Ovary (tissue), 9 donors: Measurements from ENCODE around the gene OR6N2. TPM values are rescaled to one million over a fixed set of nuclear protein-coding genes. Genes with fewer than 3 reads are reported as not detected.

ENCODE experiments used
- DNase-seq, 5 donors: peaks; one replicate each; pipeline ENCODE4 v3.0.0-alpha.2; 2019 to 2020
- H3K27ac ChIP-seq, 2 donors: fragments of 200-600 bp; one replicate each; pipeline versions ENCODE4 v1.5.1 to v1.8.0; 2019 to 2022
- H3K27me3 ChIP-seq: fragments of 200-600 bp; one replicate; pipeline ENCODE4 v1.8.0; 2022
- H3K36me3 ChIP-seq: fragments of 200-600 bp; sonication (generic); one replicate; pipeline ENCODE4 v1.5.1; 2019
- H3K4me1 ChIP-seq: one replicate; pipeline ENCODE4 v1.8.1; 2013; ENCODE audit warnings: mild to moderate bottlenecking, moderate library complexity; ENCODE audit not compliant: insufficient read depth
- H3K4me3 ChIP-seq: fragments of 200-600 bp; sonication (generic); one replicate; pipeline ENCODE4 v1.5.1; 2017
- H3K9me3 ChIP-seq, 2 donors: fragments of 200-600 bp in 1 of 2; sonication (generic) in 1 of 2; one replicate each; pipeline versions ENCODE4 v1.5.1 to v1.8.1; 2013 to 2019; ENCODE audit warnings: mild to moderate bottlenecking in 1 of 2, moderate library complexity in 1 of 2
- EP300 ChIP-seq: sonication (generic); formaldehyde crosslinking; IDR thresholded peaks from one replicate; pipeline ENCODE4 v1.6.1; 2017; ENCODE audit warnings: antibody characterized with exemption
- POLR2A ChIP-seq: fragments of 450-650 bp; IDR thresholded peaks from one replicate; pipeline ENCODE4 v1.6.1; 2017; ENCODE audit warnings: antibody characterized with exemption, mild to moderate bottlenecking, moderate library complexity
- WGBS, 3 donors: extraction: QIAGEN DNeasy Blood & Tissue Kit in 1 of 3; methylation state at CpG; one replicate each; pipeline versions ENCODE4 v1.1.5 to v1.1.7; 2013 to 2017; 5-methylcytosine and 5-hydroxymethylcytosine counted together
- intact Hi-C, 4 donors: fragments of 100-400 bp; cut with DNase I; formaldehyde crosslinking; loops; one replicate each; pipeline versions ENCODE4 v1.11.0 to v1.15.1; 2022 to 2023
- polyA plus RNA-seq, 2 donors: library from polyadenylated mRNA; stranded (reverse); fragments of 200-250 nt in 1 of 2; fragments of 350-450 nt in 1 of 2; fragmentation: Illumina TruSeq in 1 of 2; extraction: RNeasy Lipid Tissue Mini Kit (QIAGEN cat#74804) in 1 of 2; gene quantifications; one replicate each; pipeline ENCODE4 v1.2.3, GENCODE V29; 2013 to 2014
- small RNA-seq: library from RNA; depleted of rRNA; stranded (forward); fragments of <200 nt; gene quantifications from one replicate; pipeline ENCODE3, GENCODE V24; 2016
- total RNA-seq, 7 donors: library from RNA; depleted of rRNA in 2 of 7; stranded (reverse); fragments of >200 nt in 2 of 7; fragmentation: NEBNext Ultra II Directional in 3 of 7; extraction: Animal tissue kit (Norgen Biotek cat#: 25700) in 3 of 7; gene quantifications; one replicate each; pipeline versions ENCODE4 v1.1.0 to v1.2.4, GENCODE V29; 2016 to 2023
- TF ChIP-seq, protein P1 (sequence below), 3 donors: fragments of 450-650 bp in 2 of 3; fragments of 200-600 bp in 1 of 3; IDR thresholded peaks; one replicate each; pipeline versions ENCODE4 v1.5.1 to v1.8.0; 2016 to 2022; ENCODE audit warnings: antibody characterized with exemption in 3 of 3, mild to moderate bottlenecking in 1 of 3
- donor health status: DM: no; HTN: no; CAD: no; lungs with moderate emphysema.
- donor health status: DM: no; HTN: no; CAD: no.
- donor health status: Bipolar disorder and iron deficiency.
- donor health status: DM: yes; HTN: yes; CAD: no.
- donor health status: DM: no; HTN: no; CAD: no.
- donor health status: DM: yes; HTN: yes; CAD: no.

OR6N2 gene
- total and polyA plus RNA-seq, 9 donors: not detected

DNA sequence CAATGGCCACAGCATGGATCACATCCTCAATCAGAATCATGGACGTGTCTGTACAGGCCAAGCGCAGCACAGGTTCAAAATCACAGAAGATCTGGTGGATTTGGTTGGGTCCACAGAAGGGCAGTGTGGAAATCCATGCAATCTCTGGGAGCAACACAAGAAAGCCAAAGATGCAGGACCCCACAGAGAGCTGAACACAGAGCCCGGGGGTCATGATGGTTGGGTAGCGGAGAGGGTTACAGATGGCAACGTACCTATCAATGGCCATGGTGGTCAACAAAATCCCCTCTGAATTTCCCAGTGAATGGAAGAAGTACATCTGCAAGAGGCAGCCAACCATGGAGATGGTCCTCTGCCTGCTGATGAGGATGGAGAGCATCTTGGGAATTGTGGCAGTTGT is 56.6 kb downstream of the OR6N2 start:
- H3K27ac ChIP-seq: no peak overlapping the region
- no peaks in the 10 kb centered on the region for H3K36me3 ChIP-seq
- H3K27me3 ChIP-seq: no peaks in the 10 kb centered on the region
- TF ChIP-seq EP300 (no peak), POLR2A (no peak)
- TF ChIP-seq, protein P1, sequence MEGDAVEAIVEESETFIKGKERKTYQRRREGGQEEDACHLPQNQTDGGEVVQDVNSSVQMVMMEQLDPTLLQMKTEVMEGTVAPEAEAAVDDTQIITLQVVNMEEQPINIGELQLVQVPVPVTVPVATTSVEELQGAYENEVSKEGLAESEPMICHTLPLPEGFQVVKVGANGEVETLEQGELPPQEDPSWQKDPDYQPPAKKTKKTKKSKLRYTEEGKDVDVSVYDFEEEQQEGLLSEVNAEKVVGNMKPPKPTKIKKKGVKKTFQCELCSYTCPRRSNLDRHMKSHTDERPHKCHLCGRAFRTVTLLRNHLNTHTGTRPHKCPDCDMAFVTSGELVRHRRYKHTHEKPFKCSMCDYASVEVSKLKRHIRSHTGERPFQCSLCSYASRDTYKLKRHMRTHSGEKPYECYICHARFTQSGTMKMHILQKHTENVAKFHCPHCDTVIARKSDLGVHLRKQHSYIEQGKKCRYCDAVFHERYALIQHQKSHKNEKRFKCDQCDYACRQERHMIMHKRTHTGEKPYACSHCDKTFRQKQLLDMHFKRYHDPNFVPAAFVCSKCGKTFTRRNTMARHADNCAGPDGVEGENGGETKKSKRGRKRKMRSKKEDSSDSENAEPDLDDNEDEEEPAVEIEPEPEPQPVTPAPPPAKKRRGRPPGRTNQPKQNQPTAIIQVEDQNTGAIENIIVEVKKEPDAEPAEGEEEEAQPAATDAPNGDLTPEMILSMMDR (IDR thresholded peaks at IDR 0.05): no peak
- WGBS, 3 donors: 95 to 98% (median 95%) methylated on average over 5 of the region's 5 CpGs
- intact Hi-C loops: no loop called here
- H3K9me3 ChIP-seq: no peaks in the 10 kb centered on the region
- no peaks in the 10 kb centered on the region for H3K4me1 ChIP-seq
- no peak for DNase-seq
- no peak overlapping the region for H3K4me3 ChIP-seq

Small RNA genes within 50 kb of the gene (small RNA-seq; reads per million reads assigned to genes)
- gene OR2AQ1P: not detected

Other genes with a start within 250 kb of the OR6N2 start
- gene OR6Y1, start 226.8 kb downstream of the OR6N2 start, total RNA-seq: not detected
- gene OR6Y1, start 226.8 kb downstream of the OR6N2 start, polyA plus RNA-seq: not detected
- gene OR6P1, start 210.6 kb downstream of the OR6N2 start, total RNA-seq: not detected
- gene OR6P1, start 210.6 kb downstream of the OR6N2 start, polyA plus RNA-seq: not detected
- gene OR10X1, start 201.3 kb downstream of the OR6N2 start, total RNA-seq: not detected
- gene OR10X1, start 201.3 kb downstream of the OR6N2 start, polyA plus RNA-seq: not detected
- gene OR10Z1, start 175.9 kb downstream of the OR6N2 start, total RNA-seq: not detected
- not detected for gene OR10Z1, start 175.9 kb downstream of the OR6N2 start, polyA plus RNA-seq
- gene SPTA1, start 94.5 kb downstream of the OR6N2 start, total RNA-seq: 1 to 10 TPM in 1 of 7 donors, under 1 TPM in 4, not detected in 2; 0.10 to 1.8 (median 0.23) TPM
- under 1 TPM; 0.07 to 0.17 TPM for gene SPTA1, start 94.5 kb downstream of the OR6N2 start, polyA plus RNA-seq
- gene OR6K2, start 80.6 kb downstream of the OR6N2 start, total RNA-seq: not detected
- gene OR6K2, start 80.6 kb downstream of the OR6N2 start, polyA plus RNA-seq: not detected
- gene OR6K3, start 60.5 kb downstream of the OR6N2 start, total RNA-seq: under 1 TPM in 1 of 7 donors, not detected in 6; 0.11 TPM
- gene OR6K3, start 60.5 kb downstream of the OR6N2 start, polyA plus RNA-seq: not detected
- not detected for gene OR6K6, start 26.5 kb downstream of the OR6N2 start, total RNA-seq
- not detected for gene OR6K6, start 26.5 kb downstream of the OR6N2 start, polyA plus RNA-seq
- gene OR6N1, start 9.0 kb downstream of the OR6N2 start, total RNA-seq: not detected
- gene OR6N1, start 9.0 kb downstream of the OR6N2 start, polyA plus RNA-seq: not detected
- 10 to 100 TPM in 1 of 7 donors, 1 to 10 TPM in 5, under 1 TPM in 1; 0.71 to 26.5 (median 2.8) TPM for gene MNDA, start 50.1 kb upstream of the OR6N2 start, total RNA-seq
- 1 to 10 TPM; 1.7 to 8.7 TPM for gene MNDA, start 50.1 kb upstream of the OR6N2 start, polyA plus RNA-seq
- gene PYHIN1, start 150.3 kb upstream of the OR6N2 start, total RNA-seq: 1 to 10 TPM in 2 of 7 donors, under 1 TPM in 4, not detected in 1; 0.28 to 1.8 (median 0.50) TPM
- gene PYHIN1, start 150.3 kb upstream of the OR6N2 start, polyA plus RNA-seq: 1 to 10 TPM in 1 of 2 donors, under 1 TPM in 1; 0.16 to 1.9 TPM
- 100 to 1,000 TPM in 2 of 7 donors, 10 to 100 TPM in 5; 73.1 to 124 (median 87.2) TPM for gene IFI16, start 228.7 kb upstream of the OR6N2 start, total RNA-seq
- gene IFI16, start 228.7 kb upstream of the OR6N2 start, polyA plus RNA-seq: 100 to 1,000 TPM; 121 to 184 TPM